KMS-11 (cell line): ENCODE measurements around the gene PBXIP1.

ENCODE experiments used
- H2AFZ ChIP-seq: fragments of 200-600 bp; sonication (generic); 2 replicates; pipeline ENCODE4 v1.6.1; 2016; ENCODE audit warnings: antibody characterized with exemption, mixed run types, low read depth
- H3K27ac ChIP-seq: fragments of 200-600 bp; sonication (generic); 2 replicates; pipeline ENCODE4 v1.6.1; 2016; ENCODE audit warnings: mild to moderate bottlenecking, mixed run types
- H3K27me3 ChIP-seq: fragments of 200-600 bp; sonication (generic); 2 replicates; pipeline ENCODE4 v1.6.1; 2017; ENCODE audit warnings: mild to moderate bottlenecking, low read depth, mixed run types, moderate library complexity; ENCODE audit not compliant: insufficient read depth
- H3K36me3 ChIP-seq: fragments of 200-600 bp; sonication (generic); 2 replicates; pipeline ENCODE4 v1.6.1; 2017; ENCODE audit warnings: mild to moderate bottlenecking, mixed run types; ENCODE audit not compliant: insufficient read depth
- H3K4me1 ChIP-seq: fragments of 200-600 bp; sonication (generic); 2 replicates; pipeline ENCODE4 v1.6.1; 2016; ENCODE audit warnings: mild to moderate bottlenecking, low read depth, mixed run types; ENCODE audit not compliant: poor library complexity, severe bottlenecking
- H3K4me2 ChIP-seq: fragments of 200-600 bp; sonication (generic); 2 replicates; pipeline ENCODE4 v1.7.0; 2016; ENCODE audit warnings: mild to moderate bottlenecking, mixed run types
- H3K4me3 ChIP-seq: fragments of 200-600 bp; sonication (generic); IDR thresholded peaks from 2 replicates; pipeline ENCODE4 v1.6.1; 2017; ENCODE audit warnings: low read depth, low read length, mixed read lengths; ENCODE audit not compliant: insufficient read depth
- H3K79me2 ChIP-seq: fragments of 200-600 bp; sonication (generic); 2 replicates; pipeline ENCODE4 v1.6.1; 2016; ENCODE audit warnings: low read depth, mixed run types; ENCODE audit not compliant: insufficient read depth
- H3K9ac ChIP-seq: fragments of 200-600 bp; sonication (generic); 2 replicates; pipeline ENCODE4 v1.6.1; 2016; ENCODE audit warnings: mild to moderate bottlenecking, mixed run types
- H4K20me1 ChIP-seq: fragments of 200-600 bp; sonication (generic); 2 replicates; pipeline ENCODE4 v1.6.1; 2016; ENCODE audit warnings: mild to moderate bottlenecking, mixed run types; ENCODE audit not compliant: insufficient read depth
- CTCF ChIP-seq: fragments of 200-600 bp; sonication (generic); conservative IDR thresholded peaks from 2 replicates; pipeline ENCODE4 v1.6.1; 2017; ENCODE audit warnings: low read depth, mild to moderate bottlenecking, antibody characterized with exemption, low read length, moderate library complexity, mixed read lengths

PBXIP1 gene

GRCh38 chr1:154972517-154973343, 16.8 kb upstream of the PBXIP1 start:
- Histone ChIP-seq H4K20me1 (no peaks in the 10 kb centered on the region), H3K4me2 (peak overlapping the region; percentile 60), H3K27me3 (no peaks in the 10 kb centered on the region), H3K27ac (peak overlapping the region; percentile 77; the same call in 1 of the 2 replicates), H3K4me3 (no peak overlapping the region), H2AFZ (no peak overlapping the region), H3K9ac (no peak overlapping the region; the same call in 1 of the 2 replicates), H3K79me2 (peaks cover 80% of the 10 kb centered on the region), H3K36me3 (peaks cover 5% of the 10 kb centered on the region; the same call in 1 of the 2 replicates), H3K4me1 (peaks cover 67% of the 10 kb centered on the region)
- TF ChIP-seq CTCF = no peak

- Histone ChIP-seq H3K4me2 (peak overlapping the region; percentile 60; the same call in 1 of the 2 replicates), H3K27me3 (no peaks in the 10 kb centered on the region), H3K9ac (no peak overlapping the region), H3K4me1 (peaks cover 61% of the 10 kb centered on the region), H3K79me2 (peaks cover 79% of the 10 kb centered on the region), H4K20me1 (no peaks in the 10 kb centered on the region), H3K27ac (no peak overlapping the region; the same call in 1 of the 2 replicates), H3K36me3 (no peaks in the 10 kb centered on the region; the same call in 1 of the 2 replicates), H2AFZ (no peak overlapping the region), H3K4me3 (no peak overlapping the region)
- TF ChIP-seq CTCF = no peak
Measured at GRCh38 chr1:154972213-154972516, 16.3 kb upstream of the PBXIP1 start.

GRCh38 chr1:154971341-154971998, 15.6 kb upstream of the PBXIP1 start:
- no peaks in the 10 kb centered on the region for H4K20me1 ChIP-seq
- H3K4me3 ChIP-seq = peak overlapping the region; percentile 97
- H2AFZ ChIP-seq = peak overlapping the region; percentile 1; the same call in 1 of the 2 replicates
- peak overlapping the region; percentile 64 for H3K27ac ChIP-seq
- no peaks in the 10 kb centered on the region for H3K36me3 ChIP-seq
- H3K4me1 ChIP-seq = peaks cover 54% of the 10 kb centered on the region
- H3K79me2 ChIP-seq = peaks cover 75% of the 10 kb centered on the region
- H3K27me3 ChIP-seq = no peaks in the 10 kb centered on the region
- no peak for TF ChIP-seq CTCF
- H3K4me2 ChIP-seq = peak overlapping the region; percentile 73
- peak overlapping the region; percentile 52; the same call in 1 of the 2 replicates for H3K9ac ChIP-seq

- peaks cover 68% of the 10 kb centered on the region for H3K79me2 ChIP-seq
Measured at GRCh38 chr1:154970631-154971340, 14.9 kb upstream of the PBXIP1 start, which contains the start of gene SHC1. Gene SHC1, minus strand, starts transcription at chr1:154970747. Its CDS starts 221 bp downstream, at chr1:154970526.

More at GRCh38 chr1:154970631-154971340, 14.9 kb upstream of the PBXIP1 start, which contains the start of gene SHC1:
- Histone ChIP-seq H4K20me1 (no peaks in the 10 kb centered on the region), H3K27ac (peak within 1 kb of the TSS; percentile 64), H3K27me3 (no peaks in the 10 kb centered on the region), H3K9ac (peak within 1 kb of the TSS; percentile 52), H3K4me1 (peaks cover 49% of the 10 kb centered on the region), H3K4me2 (peak within 1 kb of the TSS; percentile 73), H3K36me3 (no peaks in the 10 kb centered on the region), H3K4me3 (peak within 1 kb of the TSS; percentile 97), H2AFZ (peak within 1 kb of the TSS; percentile 1; the same call in 1 of the 2 replicates)
- no peak for TF ChIP-seq CTCF
